ENCODE data around the gene SLC1A2.

Gene SLC1A2

DNA sequence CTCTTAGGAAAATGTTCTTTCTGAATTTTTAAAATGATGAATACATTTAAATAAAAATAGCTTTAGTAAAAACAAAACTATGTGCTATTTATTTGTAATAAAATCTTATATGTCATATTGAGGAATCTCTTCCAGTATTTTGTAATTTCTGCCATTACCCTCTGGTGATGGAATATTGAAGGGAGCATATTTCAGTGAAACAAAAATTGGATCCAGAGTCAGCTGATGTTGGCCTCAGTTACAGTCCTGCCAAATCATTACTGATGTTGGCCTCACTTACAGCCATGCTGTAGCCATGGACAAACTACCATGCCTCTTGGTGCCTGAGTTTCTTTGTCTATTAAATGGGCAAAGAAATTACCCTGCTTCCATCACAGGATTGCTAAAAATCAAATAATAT lies 133.2 kb downstream of the SLC1A2 start:
- no peak for ATAC-seq
- no peak for TF ChIP-seq ESRRG (CRISPR knock-in tag; IDR thresholded peaks at IDR 0.05)
- no peak for TF ChIP-seq ZC3H10 (CRISPR knock-in tag; IDR thresholded peaks at IDR 0.05)
- TF ChIP-seq ARNTL (CRISPR knock-in tag; IDR thresholded peaks at IDR 0.05; ENCODE audit: borderline replicate concordance, low read depth) = no peak
- TF ChIP-seq, protein P1, sequence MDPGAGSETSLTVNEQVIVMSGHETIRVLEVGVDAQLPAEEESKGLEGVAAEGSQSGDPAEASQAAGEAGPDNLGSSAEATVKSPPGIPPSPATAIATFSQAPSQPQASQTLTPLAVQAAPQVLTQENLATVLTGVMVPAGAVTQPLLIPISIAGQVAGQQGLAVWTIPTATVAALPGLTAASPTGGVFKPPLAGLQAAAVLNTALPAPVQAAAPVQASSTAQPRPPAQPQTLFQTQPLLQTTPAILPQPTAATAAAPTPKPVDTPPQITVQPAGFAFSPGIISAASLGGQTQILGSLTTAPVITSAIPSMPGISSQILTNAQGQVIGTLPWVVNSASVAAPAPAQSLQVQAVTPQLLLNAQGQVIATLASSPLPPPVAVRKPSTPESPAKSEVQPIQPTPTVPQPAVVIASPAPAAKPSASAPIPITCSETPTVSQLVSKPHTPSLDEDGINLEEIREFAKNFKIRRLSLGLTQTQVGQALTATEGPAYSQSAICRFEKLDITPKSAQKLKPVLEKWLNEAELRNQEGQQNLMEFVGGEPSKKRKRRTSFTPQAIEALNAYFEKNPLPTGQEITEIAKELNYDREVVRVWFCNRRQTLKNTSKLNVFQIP (CRISPR knock-in tag; IDR thresholded peaks at IDR 0.05; ENCODE audit: borderline replicate concordance, low read depth) = no peak
- TF ChIP-seq, protein P2, sequence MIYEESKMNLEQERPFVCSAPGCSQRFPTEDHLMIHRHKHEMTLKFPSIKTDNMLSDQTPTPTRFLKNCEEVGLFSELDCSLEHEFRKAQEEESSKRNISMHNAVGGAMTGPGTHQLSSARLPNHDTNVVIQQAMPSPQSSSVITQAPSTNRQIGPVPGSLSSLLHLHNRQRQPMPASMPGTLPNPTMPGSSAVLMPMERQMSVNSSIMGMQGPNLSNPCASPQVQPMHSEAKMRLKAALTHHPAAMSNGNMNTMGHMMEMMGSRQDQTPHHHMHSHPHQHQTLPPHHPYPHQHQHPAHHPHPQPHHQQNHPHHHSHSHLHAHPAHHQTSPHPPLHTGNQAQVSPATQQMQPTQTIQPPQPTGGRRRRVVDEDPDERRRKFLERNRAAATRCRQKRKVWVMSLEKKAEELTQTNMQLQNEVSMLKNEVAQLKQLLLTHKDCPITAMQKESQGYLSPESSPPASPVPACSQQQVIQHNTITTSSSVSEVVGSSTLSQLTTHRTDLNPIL (CRISPR knock-in tag; IDR thresholded peaks at IDR 0.05; ENCODE audit: low read depth) = no peak
- TF ChIP-seq ISL1 (CRISPR knock-in tag; IDR thresholded peaks at IDR 0.05) = no peak
- no peak for TF ChIP-seq ZFP3 (CRISPR knock-in tag; IDR thresholded peaks at IDR 0.05)
- TF ChIP-seq, protein P3, sequence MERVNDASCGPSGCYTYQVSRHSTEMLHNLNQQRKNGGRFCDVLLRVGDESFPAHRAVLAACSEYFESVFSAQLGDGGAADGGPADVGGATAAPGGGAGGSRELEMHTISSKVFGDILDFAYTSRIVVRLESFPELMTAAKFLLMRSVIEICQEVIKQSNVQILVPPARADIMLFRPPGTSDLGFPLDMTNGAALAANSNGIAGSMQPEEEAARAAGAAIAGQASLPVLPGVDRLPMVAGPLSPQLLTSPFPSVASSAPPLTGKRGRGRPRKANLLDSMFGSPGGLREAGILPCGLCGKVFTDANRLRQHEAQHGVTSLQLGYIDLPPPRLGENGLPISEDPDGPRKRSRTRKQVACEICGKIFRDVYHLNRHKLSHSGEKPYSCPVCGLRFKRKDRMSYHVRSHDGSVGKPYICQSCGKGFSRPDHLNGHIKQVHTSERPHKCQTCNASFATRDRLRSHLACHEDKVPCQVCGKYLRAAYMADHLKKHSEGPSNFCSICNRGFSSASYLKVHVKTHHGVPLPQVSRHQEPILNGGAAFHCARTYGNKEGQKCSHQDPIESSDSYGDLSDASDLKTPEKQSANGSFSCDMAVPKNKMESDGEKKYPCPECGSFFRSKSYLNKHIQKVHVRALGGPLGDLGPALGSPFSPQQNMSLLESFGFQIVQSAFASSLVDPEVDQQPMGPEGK (CRISPR knock-in tag; IDR thresholded peaks at IDR 0.05; ENCODE audit: borderline replicate concordance) = no peak
- TF ChIP-seq RARB (CRISPR knock-in tag; IDR thresholded peaks at IDR 0.05) = no peak
- TF ChIP-seq, protein P4, sequence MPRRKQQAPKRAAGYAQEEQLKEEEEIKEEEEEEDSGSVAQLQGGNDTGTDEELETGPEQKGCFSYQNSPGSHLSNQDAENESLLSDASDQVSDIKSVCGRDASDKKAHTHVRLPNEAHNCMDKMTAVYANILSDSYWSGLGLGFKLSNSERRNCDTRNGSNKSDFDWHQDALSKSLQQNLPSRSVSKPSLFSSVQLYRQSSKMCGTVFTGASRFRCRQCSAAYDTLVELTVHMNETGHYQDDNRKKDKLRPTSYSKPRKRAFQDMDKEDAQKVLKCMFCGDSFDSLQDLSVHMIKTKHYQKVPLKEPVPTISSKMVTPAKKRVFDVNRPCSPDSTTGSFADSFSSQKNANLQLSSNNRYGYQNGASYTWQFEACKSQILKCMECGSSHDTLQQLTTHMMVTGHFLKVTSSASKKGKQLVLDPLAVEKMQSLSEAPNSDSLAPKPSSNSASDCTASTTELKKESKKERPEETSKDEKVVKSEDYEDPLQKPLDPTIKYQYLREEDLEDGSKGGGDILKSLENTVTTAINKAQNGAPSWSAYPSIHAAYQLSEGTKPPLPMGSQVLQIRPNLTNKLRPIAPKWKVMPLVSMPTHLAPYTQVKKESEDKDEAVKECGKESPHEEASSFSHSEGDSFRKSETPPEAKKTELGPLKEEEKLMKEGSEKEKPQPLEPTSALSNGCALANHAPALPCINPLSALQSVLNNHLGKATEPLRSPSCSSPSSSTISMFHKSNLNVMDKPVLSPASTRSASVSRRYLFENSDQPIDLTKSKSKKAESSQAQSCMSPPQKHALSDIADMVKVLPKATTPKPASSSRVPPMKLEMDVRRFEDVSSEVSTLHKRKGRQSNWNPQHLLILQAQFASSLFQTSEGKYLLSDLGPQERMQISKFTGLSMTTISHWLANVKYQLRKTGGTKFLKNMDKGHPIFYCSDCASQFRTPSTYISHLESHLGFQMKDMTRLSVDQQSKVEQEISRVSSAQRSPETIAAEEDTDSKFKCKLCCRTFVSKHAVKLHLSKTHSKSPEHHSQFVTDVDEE (CRISPR knock-in tag; IDR thresholded peaks at IDR 0.05) = no peak
- no peak for TF ChIP-seq PPARA (CRISPR knock-in tag; IDR thresholded peaks at IDR 0.05; ENCODE audit: borderline replicate concordance)
- TF ChIP-seq GLIS3 (CRISPR knock-in tag; IDR thresholded peaks at IDR 0.05) = no peak
- TF ChIP-seq CSDC2 (CRISPR knock-in tag; IDR thresholded peaks at IDR 0.05) = no peak
- TF ChIP-seq SNAI2 (CRISPR knock-in tag; IDR thresholded peaks at IDR 0.05) = no peak
- TF ChIP-seq TOX (CRISPR knock-in tag; IDR thresholded peaks at IDR 0.05; ENCODE audit: borderline replicate concordance) = no peak
- TF ChIP-seq OSR1 (CRISPR knock-in tag; IDR thresholded peaks at IDR 0.05) = no peak
- TF ChIP-seq ZNF8 (CRISPR knock-in tag; IDR thresholded peaks at IDR 0.05) = no peak
- TF ChIP-seq, protein P5, sequence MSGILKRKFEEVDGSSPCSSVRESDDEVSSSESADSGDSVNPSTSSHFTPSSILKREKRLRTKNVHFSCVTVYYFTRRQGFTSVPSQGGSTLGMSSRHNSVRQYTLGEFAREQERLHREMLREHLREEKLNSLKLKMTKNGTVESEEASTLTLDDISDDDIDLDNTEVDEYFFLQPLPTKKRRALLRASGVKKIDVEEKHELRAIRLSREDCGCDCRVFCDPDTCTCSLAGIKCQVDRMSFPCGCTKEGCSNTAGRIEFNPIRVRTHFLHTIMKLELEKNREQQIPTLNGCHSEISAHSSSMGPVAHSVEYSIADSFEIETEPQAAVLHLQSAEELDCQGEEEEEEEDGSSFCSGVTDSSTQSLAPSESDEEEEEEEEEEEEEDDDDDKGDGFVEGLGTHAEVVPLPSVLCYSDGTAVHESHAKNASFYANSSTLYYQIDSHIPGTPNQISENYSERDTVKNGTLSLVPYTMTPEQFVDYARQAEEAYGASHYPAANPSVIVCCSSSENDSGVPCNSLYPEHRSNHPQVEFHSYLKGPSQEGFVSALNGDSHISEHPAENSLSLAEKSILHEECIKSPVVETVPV (CRISPR knock-in tag; IDR thresholded peaks at IDR 0.05) = no peak
- no peak for TF ChIP-seq ZNF565 (CRISPR knock-in tag; conservative IDR thresholded peaks at IDR 0.05; ENCODE audit: low read depth)
- TF ChIP-seq ZNF70 (CRISPR knock-in tag; IDR thresholded peaks at IDR 0.05) = no peak

DNA sequence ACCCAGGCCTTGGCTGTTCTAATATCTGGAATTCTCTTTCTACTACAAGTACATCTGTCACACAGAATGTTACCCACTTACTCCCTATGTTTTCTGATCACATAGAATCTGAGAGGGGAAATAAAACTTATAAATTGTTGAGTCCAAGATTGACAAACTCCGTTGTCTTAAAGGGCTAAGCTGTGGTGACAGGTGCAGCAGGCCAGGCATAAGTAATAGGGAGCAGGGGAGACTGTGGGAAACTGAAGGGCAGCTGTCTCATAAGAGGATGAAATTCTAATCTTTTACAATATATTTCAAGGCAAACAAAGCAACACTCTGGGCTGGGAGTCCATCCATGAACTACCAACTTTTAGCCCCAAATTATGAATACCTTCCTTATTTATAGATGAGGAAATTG lies 133.9 kb downstream of the SLC1A2 start:
- ATAC-seq = no peak
- TF ChIP-seq ZNF565 (CRISPR knock-in tag; conservative IDR thresholded peaks at IDR 0.05; ENCODE audit: low read depth) = no peak
- TF ChIP-seq SNAI2 (CRISPR knock-in tag; IDR thresholded peaks at IDR 0.05) = no peak
- no peak for TF ChIP-seq OSR1 (CRISPR knock-in tag; IDR thresholded peaks at IDR 0.05)
- TF ChIP-seq, protein P5 (CRISPR knock-in tag; IDR thresholded peaks at IDR 0.05) = no peak
- TF ChIP-seq BACH2 (CRISPR knock-in tag; IDR thresholded peaks at IDR 0.05; ENCODE audit: borderline replicate concordance) = no peak
- no peak for TF ChIP-seq ZFP30 (CRISPR knock-in tag; IDR thresholded peaks at IDR 0.05)
- no peak for TF ChIP-seq GLIS3 (CRISPR knock-in tag; IDR thresholded peaks at IDR 0.05)
- no peak for TF ChIP-seq TCF4 (CRISPR knock-in tag; IDR thresholded peaks at IDR 0.05; ENCODE audit: borderline replicate concordance)
- TF ChIP-seq RARB (CRISPR knock-in tag; IDR thresholded peaks at IDR 0.05) = no peak
- TF ChIP-seq, protein P4 (CRISPR knock-in tag; IDR thresholded peaks at IDR 0.05) = no peak
- TF ChIP-seq ZNF8 (CRISPR knock-in tag; IDR thresholded peaks at IDR 0.05) = no peak
- no peak for TF ChIP-seq ZNF70 (CRISPR knock-in tag; IDR thresholded peaks at IDR 0.05)
- TF ChIP-seq, protein P1 (CRISPR knock-in tag; IDR thresholded peaks at IDR 0.05; ENCODE audit: borderline replicate concordance, low read depth) = no peak

Measured in SK-N-SH treated with all-trans-retinoic acid at 6 μM for 48 hours (cell line).